H9 (cell line): ENCODE data around the gene KIT. TPM values are rescaled to one million over a fixed set of nuclear protein-coding genes. Genes with fewer than 3 reads are reported as not detected.
A peak's percentile ranks its signal among the peaks of the same experiment; 100 is the strongest.

Experiments
- DNase-seq: peaks from one replicate; pipeline ENCODE4 v3.0.0-alpha.2; 2017
- H2AFZ ChIP-seq: one replicate; pipeline ENCODE4 v1.6.1; 2013; ENCODE audit warnings: mild to moderate bottlenecking, low read length, control low read depth, moderate library complexity
- H2AK5ac ChIP-seq: 2 replicates; pipeline ENCODE4 v1.6.1; 2013; ENCODE audit warnings: low read length, control low read depth, mixed read lengths; ENCODE audit not compliant: insufficient read length
- H2BK120ac ChIP-seq: one replicate; pipeline ENCODE4 v1.6.1; 2013; ENCODE audit warnings: low read depth, mild to moderate bottlenecking, low read length, control low read depth, inconsistent platforms; ENCODE audit not compliant: poor library complexity, severe bottlenecking
- H2BK12ac ChIP-seq: 2 replicates; pipeline ENCODE4 v1.6.1; 2013; ENCODE audit warnings: low read length, control low read depth, mixed read lengths, low read depth; ENCODE audit not compliant: insufficient read length
- H2BK15ac ChIP-seq: 2 replicates; pipeline ENCODE4 v1.6.1; 2013; ENCODE audit warnings: low read depth, low read length, control low read depth
- H2BK20ac ChIP-seq: one replicate; pipeline ENCODE4 v1.6.1; 2013; ENCODE audit warnings: low read depth, mild to moderate bottlenecking, low read length, control low read depth, inconsistent platforms; ENCODE audit not compliant: poor library complexity, severe bottlenecking
- H2BK5ac ChIP-seq: 2 replicates; pipeline ENCODE4 v1.6.1; 2013; ENCODE audit warnings: low read length, control low read depth, mixed read lengths; ENCODE audit not compliant: insufficient read length
- H3K14ac ChIP-seq: 2 replicates; pipeline ENCODE4 v1.6.1; 2013; ENCODE audit warnings: low read length, control low read depth; ENCODE audit not compliant: insufficient read depth
- H3K18ac ChIP-seq: 2 replicates; pipeline ENCODE4 v1.6.1; 2013; ENCODE audit warnings: low read depth, mild to moderate bottlenecking, mixed read lengths, low read length, control low read depth; ENCODE audit not compliant: insufficient read length
- H3K23ac ChIP-seq: 2 replicates; pipeline ENCODE4 v1.6.1; 2013; ENCODE audit warnings: low read length, control low read depth, mixed read lengths, low read depth; ENCODE audit not compliant: insufficient read length
- H3K23me2 ChIP-seq: 2 replicates; pipeline ENCODE4 v1.6.1; 2013; ENCODE audit warnings: low read depth, mild to moderate bottlenecking, mixed read lengths, low read length, control low read depth; ENCODE audit not compliant: insufficient read length, poor library complexity, severe bottlenecking
- H3K27ac ChIP-seq: 2 replicates; pipeline ENCODE4 v1.5.1; 2013; ENCODE audit warnings: low read length, control low read depth, mixed read lengths, low read depth; ENCODE audit not compliant: insufficient read length
- H3K27me3 ChIP-seq: 2 replicates; pipeline ENCODE4 v1.6.1; 2013; ENCODE audit warnings: low read length, control low read depth, inconsistent platforms; ENCODE audit not compliant: insufficient read depth
- H3K4ac ChIP-seq: 2 replicates; pipeline ENCODE4 v1.6.1; 2013; ENCODE audit warnings: low read depth, mild to moderate bottlenecking, control low read depth, inconsistent platforms, low read length, moderate library complexity
- H3K4me1 ChIP-seq: 2 replicates; pipeline ENCODE4 v1.6.1; 2013; ENCODE audit warnings: low read length, control low read depth, inconsistent platforms; ENCODE audit not compliant: insufficient read depth
- H3K4me2 ChIP-seq: 2 replicates; pipeline ENCODE4 v1.6.1; 2013; ENCODE audit warnings: low read length, control low read depth, mixed read lengths; ENCODE audit not compliant: insufficient read length, insufficient read depth
- H3K56ac ChIP-seq: 2 replicates; pipeline ENCODE4 v1.6.1; 2013; ENCODE audit warnings: low read depth, mild to moderate bottlenecking, mixed read lengths, low read length, control low read depth; ENCODE audit not compliant: insufficient read length
- H3K79me1 ChIP-seq: 2 replicates; pipeline ENCODE4 v1.6.1; 2013; ENCODE audit warnings: low read depth, mild to moderate bottlenecking, moderate library complexity, low read length, control low read depth, inconsistent platforms; ENCODE audit not compliant: insufficient read depth, poor library complexity, severe bottlenecking
- H3K79me2 ChIP-seq: 2 replicates; pipeline ENCODE4 v1.6.1; 2013; ENCODE audit warnings: low read length, control low read depth, inconsistent platforms; ENCODE audit not compliant: insufficient read depth
- H3K9ac ChIP-seq: 2 replicates; pipeline ENCODE4 v1.6.1; 2013; ENCODE audit warnings: low read length, control low read depth, mixed read lengths; ENCODE audit not compliant: insufficient read length; ENCODE audit errors: extremely low read depth
- H3K9me3 ChIP-seq: one replicate; pipeline ENCODE4 v1.6.1; 2013; ENCODE audit warnings: low read depth, low read length, inconsistent platforms; ENCODE audit not compliant: control insufficient read depth
- H3T11ph ChIP-seq: one replicate; pipeline ENCODE4 v1.6.1; 2013; ENCODE audit warnings: mild to moderate bottlenecking, low read length, control low read depth, inconsistent platforms
- H4K20me1 ChIP-seq: one replicate; pipeline ENCODE4 v1.6.1; 2013; ENCODE audit not compliant: control insufficient read depth, insufficient read length, insufficient read depth
- H4K5ac ChIP-seq: 2 replicates; pipeline ENCODE4 v1.6.1; 2013; ENCODE audit warnings: low read depth, mild to moderate bottlenecking, mixed read lengths, low read length, control low read depth; ENCODE audit not compliant: insufficient read length
- H4K8ac ChIP-seq: replicated peaks from 2 replicates; pipeline ENCODE4 v1.6.1; 2013; ENCODE audit warnings: low read length, control low read depth, mixed read lengths, low read depth; ENCODE audit not compliant: insufficient read length
- H4K91ac ChIP-seq: 2 replicates; pipeline ENCODE4 v1.6.1; 2013; ENCODE audit warnings: low read depth, mild to moderate bottlenecking, moderate library complexity, mixed read lengths, low read length, control low read depth; ENCODE audit not compliant: insufficient read length
- H3K27ac Mint-ChIP-seq, 3 experiments: 2 replicates in 2 of 3; 3 replicates in 1 of 3; pipeline ENCODE4 v1.8.0; 2020 to 2021; ENCODE audit warnings: mixed read lengths in 3 of 3, mild to moderate bottlenecking in 1 of 3, moderate library complexity in 1 of 3
- H3K27me3 Mint-ChIP-seq: 2 replicates; pipeline ENCODE4 v1.8.0; 2021; ENCODE audit warnings: low read depth, mild to moderate bottlenecking, moderate library complexity, mixed read lengths
- H3K36me3 Mint-ChIP-seq, 3 experiments: 2 replicates in 2 of 3; 3 replicates in 1 of 3; pipeline ENCODE4 v1.8.0; 2020 to 2021; ENCODE audit warnings: low read depth in 3 of 3, mixed read lengths in 3 of 3; ENCODE audit not compliant: insufficient read depth in 1 of 3
- H3K4me1 Mint-ChIP-seq, 2 experiments: 2 replicates each; pipeline ENCODE4 v1.8.0; 2020; ENCODE audit warnings: mixed read lengths in 2 of 2
- H3K4me3 Mint-ChIP-seq, 2 experiments: 2 replicates in 1 of 2; 3 replicates in 1 of 2; pipeline ENCODE4 v1.8.0; 2020 to 2021; ENCODE audit warnings: mild to moderate bottlenecking in 2 of 2, mixed read lengths in 2 of 2, moderate library complexity in 1 of 2
- H3K9me3 Mint-ChIP-seq, 2 experiments: 2 replicates in 1 of 2; 3 replicates in 1 of 2; pipeline ENCODE4 v1.8.0; 2020; ENCODE audit warnings: mild to moderate bottlenecking in 2 of 2, mixed read lengths in 2 of 2, moderate library complexity in 1 of 2
- WGBS: extraction: QIAGEN DNeasy Blood & Tissue Kit; methylation state at CpG from one replicate; pipeline ENCODE4 v1.1.7; 2013; ENCODE audit warnings: missing lambda C conversion rate, low lambda C conversion rate, mixed read lengths; ENCODE audit not compliant: insufficient read length; ENCODE audit errors: extremely low coverage; 5-methylcytosine and 5-hydroxymethylcytosine counted together
- total RNA-seq: library from RNA; stranded (reverse); gene quantifications from 2 replicates; pipeline ENCODE4 v1.2.1, GENCODE V29; 2021
- TF ChIP-seq, protein P1 (sequence below): fragments of 200-600 bp; sonication (generic); conservative IDR thresholded peaks from 3 replicates; pipeline ENCODE4 v1.8.0; 2021; ENCODE audit warnings: antibody characterized with exemption, mild to moderate bottlenecking

The KIT gene
- total RNA-seq, 1 experiment from 2014 or later, result 6.7 TPM

DNA sequence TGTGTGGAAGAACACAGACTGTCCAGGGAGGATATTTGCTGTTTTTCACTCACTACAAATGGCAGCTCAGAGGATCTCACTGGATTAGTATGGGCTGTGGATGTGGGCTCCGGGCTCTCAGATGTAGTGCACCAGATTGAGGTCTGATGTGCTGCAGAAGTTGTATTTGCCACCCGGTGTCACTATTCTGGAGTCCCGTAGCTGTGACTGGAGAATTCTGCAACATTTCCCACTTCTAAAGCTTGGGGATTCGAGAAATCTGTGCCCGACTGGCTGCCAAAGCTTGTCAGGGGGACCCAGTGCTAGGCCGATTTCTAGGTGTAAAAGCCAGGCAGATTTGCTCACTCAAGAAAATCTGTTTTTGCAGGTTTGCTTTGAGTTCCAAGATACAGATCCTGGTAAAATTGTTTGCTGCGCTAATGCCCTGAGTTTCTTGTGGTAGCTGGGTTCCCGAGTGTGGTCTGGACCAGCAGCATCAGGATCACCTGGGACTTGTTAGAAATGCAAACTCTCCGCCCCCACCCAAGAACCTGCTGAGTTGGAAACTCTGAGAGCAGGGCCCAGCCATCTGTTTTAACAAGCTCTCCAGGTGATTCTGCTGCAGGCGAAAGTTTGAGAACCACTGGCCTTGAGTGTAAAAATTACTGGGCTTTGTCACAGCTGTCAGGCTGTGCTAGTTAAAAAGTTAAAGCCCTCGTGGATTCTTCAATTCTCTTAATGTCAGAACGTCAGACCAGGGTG is 18.1 kb downstream of the KIT start:
- H4K91ac ChIP-seq, result no peak overlapping the region
- no peaks in the 10 kb centered on the region for H3K79me2 ChIP-seq
- TF ChIP-seq, protein P1, sequence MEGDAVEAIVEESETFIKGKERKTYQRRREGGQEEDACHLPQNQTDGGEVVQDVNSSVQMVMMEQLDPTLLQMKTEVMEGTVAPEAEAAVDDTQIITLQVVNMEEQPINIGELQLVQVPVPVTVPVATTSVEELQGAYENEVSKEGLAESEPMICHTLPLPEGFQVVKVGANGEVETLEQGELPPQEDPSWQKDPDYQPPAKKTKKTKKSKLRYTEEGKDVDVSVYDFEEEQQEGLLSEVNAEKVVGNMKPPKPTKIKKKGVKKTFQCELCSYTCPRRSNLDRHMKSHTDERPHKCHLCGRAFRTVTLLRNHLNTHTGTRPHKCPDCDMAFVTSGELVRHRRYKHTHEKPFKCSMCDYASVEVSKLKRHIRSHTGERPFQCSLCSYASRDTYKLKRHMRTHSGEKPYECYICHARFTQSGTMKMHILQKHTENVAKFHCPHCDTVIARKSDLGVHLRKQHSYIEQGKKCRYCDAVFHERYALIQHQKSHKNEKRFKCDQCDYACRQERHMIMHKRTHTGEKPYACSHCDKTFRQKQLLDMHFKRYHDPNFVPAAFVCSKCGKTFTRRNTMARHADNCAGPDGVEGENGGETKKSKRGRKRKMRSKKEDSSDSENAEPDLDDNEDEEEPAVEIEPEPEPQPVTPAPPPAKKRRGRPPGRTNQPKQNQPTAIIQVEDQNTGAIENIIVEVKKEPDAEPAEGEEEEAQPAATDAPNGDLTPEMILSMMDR, result no peak
- H3K9me3 ChIP-seq, result no peaks in the 10 kb centered on the region
- no peak overlapping the region for H3K18ac ChIP-seq
- H3K23ac ChIP-seq, result no peak overlapping the region
- H3T11ph ChIP-seq, result no peak overlapping the region
- Mint-ChIP-seq H3K36me3 (peaks cover 0 to 9% (median 0%) of the 10 kb centered on the region in 3 experiments; a peak in 2 of 7 replicates), H3K27ac (peak overlapping the region in 1 of 3 experiments; percentile 58; a peak in 1 of 7 replicates), H3K4me3 (no peak overlapping the region), H3K9me3 (peaks cover 3 to 6% of the 10 kb centered on the region in 2 experiments; a peak in 2 of 5 replicates), H3K4me1 (peaks cover 24 to 42% of the 10 kb centered on the region in 2 experiments), H3K27me3 (no peaks in the 10 kb centered on the region)
- no peak overlapping the region for H3K27ac ChIP-seq
- H2AK5ac ChIP-seq, result no peak overlapping the region
- H3K23me2 ChIP-seq, result no peaks in the 10 kb centered on the region
- H3K4ac ChIP-seq, result no peak overlapping the region
- no peak for DNase-seq
- H3K4me1 ChIP-seq, result peaks cover 9% of the 10 kb centered on the region; the same call in 1 of the 2 replicates
- H2BK15ac ChIP-seq, result no peak overlapping the region
- no peak overlapping the region for H3K9ac ChIP-seq
- H4K8ac ChIP-seq, result no peak overlapping the region
- no peaks in the 10 kb centered on the region for H4K20me1 ChIP-seq
- WGBS, result no CpG with 5 or more reads among the region's 12 CpGs
- H3K27me3 ChIP-seq, result no peaks in the 10 kb centered on the region
- no peak overlapping the region for H2BK120ac ChIP-seq
- H2BK5ac ChIP-seq, result no peak overlapping the region
- no peak overlapping the region for H3K14ac ChIP-seq
- H3K56ac ChIP-seq, result no peak overlapping the region
- no peak overlapping the region for H2BK12ac ChIP-seq
- H3K79me1 ChIP-seq, result no peaks in the 10 kb centered on the region
- no peak overlapping the region for H3K4me2 ChIP-seq
- no peak overlapping the region for H2AFZ ChIP-seq
- no peak overlapping the region for H2BK20ac ChIP-seq
- H4K5ac ChIP-seq, result no peak overlapping the region
